C4-2B (cell line): ENCODE measurements around the gene HSPG2.

Experiments
- ZFX ChIP-seq: fragments of 450-650 bp; IDR thresholded peaks from 2 replicates; pipeline ENCODE4 v1.6.1; 2017
- TF ChIP-seq, protein P1 (sequence below): fragments of 450-650 bp; conservative IDR thresholded peaks from 2 replicates; pipeline ENCODE4 v1.5.1; 2017; ENCODE audit warnings: mild to moderate bottlenecking

DNA sequence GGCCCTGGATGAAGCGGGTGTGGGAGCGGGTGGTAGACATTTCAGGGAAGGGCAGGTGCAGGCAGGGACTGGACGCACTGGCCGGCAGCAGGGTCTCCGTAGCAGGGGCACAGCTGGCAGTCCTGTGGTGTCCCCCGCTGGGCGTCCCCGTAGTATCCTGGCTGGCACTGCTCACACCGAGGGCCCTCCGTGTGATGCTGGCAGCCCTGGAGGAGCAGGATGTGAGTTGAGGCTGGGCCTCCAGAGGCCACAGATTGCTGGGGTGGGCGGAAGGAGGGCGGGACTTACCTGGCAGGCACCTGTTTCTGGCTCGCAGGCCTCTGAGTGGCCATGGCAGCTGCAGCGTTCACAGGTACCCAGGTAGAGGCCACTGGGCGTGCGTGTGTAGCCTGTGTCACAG lies 62.8 kb downstream of the HSPG2 start:
- TF ChIP-seq, protein P1, sequence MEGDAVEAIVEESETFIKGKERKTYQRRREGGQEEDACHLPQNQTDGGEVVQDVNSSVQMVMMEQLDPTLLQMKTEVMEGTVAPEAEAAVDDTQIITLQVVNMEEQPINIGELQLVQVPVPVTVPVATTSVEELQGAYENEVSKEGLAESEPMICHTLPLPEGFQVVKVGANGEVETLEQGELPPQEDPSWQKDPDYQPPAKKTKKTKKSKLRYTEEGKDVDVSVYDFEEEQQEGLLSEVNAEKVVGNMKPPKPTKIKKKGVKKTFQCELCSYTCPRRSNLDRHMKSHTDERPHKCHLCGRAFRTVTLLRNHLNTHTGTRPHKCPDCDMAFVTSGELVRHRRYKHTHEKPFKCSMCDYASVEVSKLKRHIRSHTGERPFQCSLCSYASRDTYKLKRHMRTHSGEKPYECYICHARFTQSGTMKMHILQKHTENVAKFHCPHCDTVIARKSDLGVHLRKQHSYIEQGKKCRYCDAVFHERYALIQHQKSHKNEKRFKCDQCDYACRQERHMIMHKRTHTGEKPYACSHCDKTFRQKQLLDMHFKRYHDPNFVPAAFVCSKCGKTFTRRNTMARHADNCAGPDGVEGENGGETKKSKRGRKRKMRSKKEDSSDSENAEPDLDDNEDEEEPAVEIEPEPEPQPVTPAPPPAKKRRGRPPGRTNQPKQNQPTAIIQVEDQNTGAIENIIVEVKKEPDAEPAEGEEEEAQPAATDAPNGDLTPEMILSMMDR, result no peak
- no peak for TF ChIP-seq ZFX
